C4-2B (cell line): Measurements from ENCODE around the gene DNASE2B.

ENCODE experiments used
- H3K27ac ChIP-seq: fragments of 450-650 bp; 2 replicates; pipeline ENCODE4 v1.5.1; 2017
- CTCF ChIP-seq: fragments of 450-650 bp; conservative IDR thresholded peaks from 2 replicates; pipeline ENCODE4 v1.5.1; 2017; ENCODE audit warnings: mild to moderate bottlenecking
- ZFX ChIP-seq: fragments of 450-650 bp; IDR thresholded peaks from 2 replicates; pipeline ENCODE4 v1.6.1; 2017

DNASE2B gene

GRCh38 chr1:84355556-84355955 lies 42.7 kb upstream of the DNASE2B start:
- H3K27ac ChIP-seq, result no peak overlapping the region
- TF ChIP-seq CTCF (no peak), ZFX (no peak)

GRCh38 chr1:84356881-84357280 lies 41.4 kb upstream of the DNASE2B start:
- H3K27ac ChIP-seq, result no peak overlapping the region
- TF ChIP-seq CTCF (no peak), ZFX (no peak)

- no peak for TF ChIP-seq CTCF
- TF ChIP-seq ZFX, result no peak
- H3K27ac ChIP-seq, result no peak overlapping the region; the same call in 1 of the 2 replicates
Observed at GRCh38 chr1:84358695-84359094, 39.6 kb upstream of the DNASE2B start.

- no peak overlapping the region for H3K27ac ChIP-seq
- no peak for TF ChIP-seq ZFX
- no peak for TF ChIP-seq CTCF
Observed at GRCh38 chr1:84360316-84360715, 38.0 kb upstream of the DNASE2B start.

- no peak overlapping the region for H3K27ac ChIP-seq
- no peak for TF ChIP-seq CTCF
- TF ChIP-seq ZFX, result no peak
Observed at GRCh38 chr1:84361796-84362195, 36.5 kb upstream of the DNASE2B start.

- TF ChIP-seq ZFX (no peak), CTCF (no peak)
- H3K27ac ChIP-seq, result no peak overlapping the region
Observed at GRCh38 chr1:84363019-84363418, 35.3 kb upstream of the DNASE2B start.

GRCh38 chr1:84363622-84364021 lies 34.7 kb upstream of the DNASE2B start:
- TF ChIP-seq CTCF (no peak), ZFX (no peak)
- no peak overlapping the region for H3K27ac ChIP-seq
